ENCODE data around the gene ADAMTS10.
A peak's percentile ranks its signal among the peaks of the same experiment; 100 is the strongest.
"Not testable (repeated sequence)": the region's sequence is repeated elsewhere in the genome, so short reads cannot be mapped to it uniquely, and the experiment has no call there.

ADAMTS10 gene

DNA sequence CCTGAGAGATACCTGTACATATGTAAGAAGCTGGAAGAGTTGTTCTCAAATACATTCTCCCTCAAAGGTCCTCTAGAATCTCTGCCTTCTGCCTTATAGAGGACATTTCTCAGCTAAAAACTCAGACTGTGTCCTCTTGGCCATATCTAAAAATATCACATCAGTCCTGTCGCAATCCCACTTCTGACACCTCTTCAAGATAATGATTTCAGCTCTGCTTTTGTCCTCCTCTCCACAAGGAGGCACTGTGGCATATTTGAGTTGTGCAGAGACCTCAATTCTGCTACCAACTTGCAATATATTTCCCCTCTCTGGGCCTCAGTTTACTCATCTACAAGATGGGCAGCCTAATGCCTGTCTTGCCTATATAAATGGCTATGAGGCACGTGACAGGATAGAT lies 16.6 kb downstream of the ADAMTS10 start:
- DNase-seq (ENCODE audit: low spot score): no peak

DNA sequence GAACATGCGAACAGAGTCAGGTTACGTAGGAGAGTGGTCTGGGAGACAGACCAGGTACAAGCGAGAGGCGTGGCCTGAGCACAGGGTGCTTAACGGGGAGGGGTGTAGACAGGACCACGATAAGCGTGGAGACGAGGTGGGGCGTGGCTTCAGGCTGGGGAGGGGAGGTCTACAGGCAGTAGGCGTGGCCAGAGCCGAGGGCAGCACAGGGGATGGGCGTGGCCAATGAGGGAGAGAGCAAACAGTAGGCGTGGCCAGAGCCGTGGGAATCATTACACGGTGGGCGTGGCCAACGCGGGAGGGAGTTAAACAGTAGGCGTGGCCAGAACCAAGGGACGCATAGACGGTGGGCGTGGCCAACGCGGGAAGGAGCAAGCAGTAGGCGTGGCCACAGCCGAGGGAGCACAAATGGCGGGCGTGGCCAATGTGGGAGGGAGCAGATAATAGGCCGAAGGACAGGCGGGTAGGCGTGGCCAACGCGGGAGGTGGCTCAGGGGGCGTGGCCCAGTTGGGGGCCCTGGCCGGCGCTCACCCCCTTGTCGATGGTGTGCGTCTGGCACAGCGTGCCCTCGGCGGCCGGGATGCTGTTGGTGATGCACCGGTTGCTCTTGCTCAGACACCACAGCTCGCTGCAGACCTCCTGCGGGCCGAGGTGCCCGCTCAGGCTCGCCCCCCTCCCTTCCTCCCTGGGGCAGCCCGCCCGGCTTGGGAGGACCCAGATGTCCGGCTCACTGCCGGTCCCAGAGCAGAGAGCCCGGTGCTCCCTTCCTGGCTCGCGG lies 18.1 kb downstream of the ADAMTS10 start:
- DNase-seq (ENCODE audit: low spot score): peak; percentile 100

DNA sequence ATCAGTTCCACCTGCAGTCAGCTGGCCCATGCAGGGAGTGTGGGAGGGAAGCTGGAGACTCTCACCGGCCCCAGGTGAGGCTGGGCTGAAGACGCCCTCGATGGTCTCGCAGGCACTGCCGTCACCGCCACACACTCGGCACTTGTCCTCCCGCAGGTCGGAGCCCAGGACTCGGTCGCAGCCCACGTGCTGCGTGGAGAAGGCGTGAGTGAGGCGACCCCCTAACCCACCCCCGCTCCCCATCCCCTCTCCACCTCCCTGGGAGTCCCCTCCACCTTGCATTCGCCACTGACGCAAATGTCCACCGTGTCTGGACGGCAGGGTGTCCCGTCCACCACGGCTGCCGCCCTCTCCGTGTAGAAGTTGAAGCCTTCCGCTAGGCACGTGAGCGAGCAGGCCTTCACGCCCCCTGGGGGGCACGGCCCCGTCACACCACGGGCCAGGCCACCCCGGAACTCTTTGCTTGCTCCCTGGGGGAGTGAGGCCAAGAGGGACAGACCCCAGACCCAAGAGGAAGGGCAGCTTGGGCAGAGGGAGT lies 21.3 kb downstream of the ADAMTS10 start:
- no peak for DNase-seq (ENCODE audit: low spot score)

DNA sequence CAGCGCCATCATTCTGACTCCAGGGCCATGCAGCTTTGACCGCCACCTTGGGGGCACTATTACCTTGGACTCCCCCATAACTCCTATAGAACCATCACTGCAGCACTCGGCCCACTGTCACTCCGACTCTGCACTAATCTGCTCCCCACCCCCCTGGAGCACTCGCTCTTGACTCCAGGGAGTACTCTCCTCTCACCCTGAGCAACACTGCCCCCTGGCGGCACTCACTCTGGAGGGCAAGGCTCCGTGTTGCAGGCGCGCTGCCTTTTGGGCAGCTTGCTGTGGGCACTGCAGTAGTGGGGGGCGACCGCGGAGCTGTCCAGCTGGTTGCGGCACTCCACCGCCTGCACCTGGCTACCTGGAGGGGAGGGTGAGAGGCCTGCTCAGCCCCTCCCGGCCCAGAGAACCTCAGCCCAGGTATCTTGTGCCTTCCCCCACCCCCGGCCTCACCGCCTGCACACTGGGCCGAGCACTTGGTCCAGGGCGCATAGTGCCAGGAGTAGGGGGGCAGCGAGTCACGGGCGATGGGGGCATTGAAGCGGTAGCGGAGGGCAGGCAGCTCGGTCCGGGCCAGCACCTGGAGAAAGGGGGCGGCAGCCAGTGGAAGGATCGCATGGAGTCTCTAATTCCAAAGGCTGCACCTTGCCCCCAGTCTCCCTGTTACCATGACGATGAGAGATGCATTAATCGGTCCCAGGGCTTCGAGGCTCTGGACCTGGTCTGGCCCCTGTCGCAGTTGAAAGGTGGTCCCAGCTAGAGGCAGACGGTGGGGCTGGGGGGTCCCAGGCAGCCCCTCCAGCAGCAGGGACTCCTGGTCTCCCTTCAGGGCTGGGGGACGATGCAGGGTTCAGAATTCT lies 24.4 kb downstream of the ADAMTS10 start:
- DNase-seq (ENCODE audit: low spot score): peak; percentile 85

DNA sequence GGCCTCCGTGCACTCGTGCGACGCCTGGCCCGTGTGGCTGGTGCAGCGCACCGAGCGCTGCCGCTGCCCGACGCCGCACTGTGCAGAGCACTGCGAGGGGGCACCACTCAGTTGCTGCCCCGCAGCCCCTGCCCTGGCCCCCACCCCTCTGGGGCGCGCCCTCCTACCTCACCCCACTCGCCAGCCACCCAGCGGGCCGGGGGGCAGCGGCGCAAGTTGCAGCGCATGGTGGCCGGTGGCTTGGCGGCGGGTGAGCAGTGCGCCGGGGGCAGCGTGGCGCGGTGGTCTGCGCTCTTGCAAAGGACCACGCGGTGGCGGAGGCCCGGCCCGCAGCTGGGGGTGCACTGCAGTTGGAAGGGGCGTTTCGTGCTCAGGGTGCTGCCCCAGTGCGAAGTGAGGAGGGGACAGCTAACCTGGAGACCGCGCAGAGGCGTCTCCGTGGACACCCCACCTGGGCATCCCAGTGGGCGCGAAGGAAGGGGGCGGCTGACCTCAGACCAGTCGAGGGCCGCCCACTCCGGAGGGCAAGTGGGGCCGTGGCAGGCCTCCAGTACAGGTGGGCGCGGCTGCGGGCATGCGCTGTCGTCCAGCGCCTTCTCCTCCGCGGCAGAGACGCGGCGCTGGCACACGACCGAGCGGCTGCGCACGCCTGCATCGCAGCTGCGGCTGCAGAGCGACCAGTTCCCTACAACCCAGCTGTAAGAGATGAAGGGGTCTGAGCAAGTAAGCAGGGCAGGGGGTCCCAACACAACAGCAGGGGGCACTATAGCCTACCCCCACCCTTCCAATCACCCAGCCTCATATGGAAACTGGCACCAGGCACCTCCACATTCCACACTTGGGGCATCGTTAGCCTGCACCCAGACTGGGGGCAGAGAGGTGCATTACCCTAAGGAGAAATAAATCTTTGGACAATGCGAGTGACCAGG lies 25.3 kb downstream of the ADAMTS10 start:
- no peak for DNase-seq (ENCODE audit: low spot score)

DNA sequence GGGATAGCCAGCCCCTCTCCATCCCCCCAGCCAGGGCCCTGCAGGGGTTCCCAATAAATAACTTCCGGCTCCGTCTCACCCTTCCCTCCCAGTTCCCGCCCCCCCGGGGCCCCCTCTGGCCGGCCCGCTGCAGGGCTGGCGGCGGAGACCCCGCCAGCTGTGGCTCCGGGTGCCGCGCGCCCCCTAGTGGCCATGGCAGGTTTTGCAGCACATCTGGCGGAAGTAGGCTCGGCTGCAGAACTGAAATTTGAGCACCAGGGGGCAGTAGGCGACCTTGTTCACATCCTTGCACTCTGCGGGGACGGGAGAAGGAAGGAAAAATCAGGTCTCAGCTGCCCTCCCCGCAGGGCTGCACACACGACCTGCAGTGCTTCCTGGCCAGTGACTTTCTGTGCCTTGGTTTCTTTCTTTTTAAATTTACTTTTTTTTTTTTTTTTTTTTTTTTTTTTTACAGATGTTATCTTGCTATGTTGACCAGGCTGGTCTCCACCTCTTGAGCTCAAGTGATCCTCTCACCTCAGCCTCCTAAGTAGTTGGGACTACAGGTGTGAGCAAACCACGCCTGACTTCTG lies 29.7 kb downstream of the ADAMTS10 start:
- peak; percentile 93 for DNase-seq (ENCODE audit: low spot score)

DNA sequence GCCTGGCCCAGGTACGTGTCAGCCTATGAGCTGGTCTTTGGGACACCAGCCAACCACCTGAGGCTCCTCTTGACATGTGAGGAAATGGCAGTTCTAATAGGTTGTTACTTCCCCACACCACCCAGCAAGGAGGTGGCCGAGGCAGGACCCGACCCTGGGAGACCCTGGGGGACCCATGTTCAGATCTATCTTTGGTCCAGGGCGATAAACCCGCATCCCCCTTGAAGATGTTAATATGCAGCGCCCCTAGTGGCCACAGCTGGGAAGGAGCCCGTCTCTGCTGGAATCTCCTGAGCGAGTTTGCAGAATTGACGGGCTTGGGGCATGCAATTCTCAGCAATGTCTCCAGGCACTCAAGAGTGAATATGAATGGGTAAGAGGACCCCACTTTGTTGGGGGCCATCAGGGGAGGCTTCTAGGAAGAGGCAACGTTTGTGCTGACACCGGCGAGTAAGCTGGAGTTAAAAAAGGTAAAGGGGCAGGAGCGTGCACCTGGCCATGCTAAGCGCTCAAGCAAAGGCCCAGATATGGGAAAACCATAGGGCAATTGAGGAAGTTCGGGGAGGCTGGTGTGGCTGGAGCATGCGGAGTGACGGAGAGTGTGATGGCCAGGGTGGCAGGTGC lies 31.8 kb downstream of the ADAMTS10 start:
- peak; percentile 84 for DNase-seq (ENCODE audit: low spot score)

DNA sequence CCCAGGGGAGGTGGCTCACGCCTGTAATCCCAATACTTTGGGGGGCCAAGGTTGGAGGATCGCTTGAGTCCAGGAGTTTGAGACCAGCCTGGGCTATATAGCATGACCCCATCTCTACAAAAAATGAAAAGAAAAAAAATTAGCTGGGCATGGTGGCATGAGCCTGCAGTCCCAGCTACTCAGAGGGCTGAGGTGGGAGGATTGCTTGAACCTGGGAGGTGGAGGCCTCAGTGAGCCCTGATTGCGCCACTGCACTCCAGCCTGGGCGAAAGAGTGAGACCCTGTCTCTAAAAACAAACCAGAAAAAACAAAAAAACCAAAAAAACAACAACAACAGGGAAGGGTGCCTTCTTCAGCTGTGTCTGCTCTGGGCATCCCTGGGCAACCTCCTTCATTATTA lies 32.8 kb downstream of the ADAMTS10 start:
- DNase-seq (ENCODE audit: low spot score): no peak

DNA sequence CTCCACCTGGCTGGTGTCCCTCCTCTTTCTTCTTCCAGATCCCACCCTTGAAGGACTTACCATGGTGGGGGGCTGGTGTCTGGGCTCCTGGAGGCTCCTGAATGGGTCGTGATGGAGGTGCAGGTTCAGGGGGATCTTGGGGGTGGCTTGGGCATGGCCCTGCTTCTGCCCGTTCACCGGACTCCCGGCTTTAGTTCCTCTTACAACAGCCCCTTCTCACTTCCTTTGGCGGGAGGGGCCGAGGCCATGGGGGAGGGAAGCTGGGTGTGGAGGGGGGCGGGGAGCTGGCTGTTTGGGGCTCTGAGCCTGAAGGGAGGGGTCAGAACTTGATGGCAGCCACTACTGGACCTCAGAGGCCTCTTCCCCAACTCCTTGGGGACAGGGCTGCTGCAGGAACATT lies 33.3 kb downstream of the ADAMTS10 start, which contains the start of gene MYO1F:
TSS of gene MYO1F (minus strand) at position 196 of the 400 bp plus-strand sequence. CDS start at position 63, 133 bp downstream.
- DNase-seq (ENCODE audit: low spot score): no peak

DNA sequence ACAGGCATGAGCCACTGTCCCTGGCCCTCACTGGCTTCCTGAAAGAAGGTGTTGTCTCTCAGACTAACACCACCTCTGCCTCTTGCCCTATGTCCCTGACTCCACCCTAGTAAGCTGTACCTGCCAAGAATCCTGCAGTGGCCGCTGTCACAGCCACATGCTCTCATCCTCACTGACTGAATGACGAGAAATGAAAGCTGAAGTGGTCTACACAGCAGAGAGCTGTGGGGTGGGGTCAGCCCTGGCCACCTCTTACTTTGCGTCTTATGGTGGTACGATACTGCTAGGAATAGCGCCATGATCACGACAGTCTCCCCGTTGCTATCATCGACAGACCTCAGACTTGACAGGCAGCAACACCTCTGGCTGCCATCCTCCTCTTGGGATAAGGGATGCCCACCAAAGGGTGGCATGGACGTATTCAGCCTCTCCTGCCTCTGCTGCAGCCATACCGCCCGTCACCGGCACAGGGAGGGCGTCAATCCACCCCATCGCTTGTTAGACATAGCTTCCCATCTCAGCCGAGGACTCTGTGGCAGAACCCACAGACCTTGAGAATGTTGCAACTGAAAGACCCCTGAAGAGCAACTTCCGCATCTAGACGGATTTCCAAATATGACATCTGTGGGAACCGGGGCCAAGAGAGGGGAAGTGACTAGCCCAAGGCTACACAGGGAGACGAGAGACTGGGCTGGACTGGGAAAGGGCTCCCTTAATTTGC lies 34.1 kb downstream of the ADAMTS10 start:
- no peak for DNase-seq (ENCODE audit: low spot score)

DNA sequence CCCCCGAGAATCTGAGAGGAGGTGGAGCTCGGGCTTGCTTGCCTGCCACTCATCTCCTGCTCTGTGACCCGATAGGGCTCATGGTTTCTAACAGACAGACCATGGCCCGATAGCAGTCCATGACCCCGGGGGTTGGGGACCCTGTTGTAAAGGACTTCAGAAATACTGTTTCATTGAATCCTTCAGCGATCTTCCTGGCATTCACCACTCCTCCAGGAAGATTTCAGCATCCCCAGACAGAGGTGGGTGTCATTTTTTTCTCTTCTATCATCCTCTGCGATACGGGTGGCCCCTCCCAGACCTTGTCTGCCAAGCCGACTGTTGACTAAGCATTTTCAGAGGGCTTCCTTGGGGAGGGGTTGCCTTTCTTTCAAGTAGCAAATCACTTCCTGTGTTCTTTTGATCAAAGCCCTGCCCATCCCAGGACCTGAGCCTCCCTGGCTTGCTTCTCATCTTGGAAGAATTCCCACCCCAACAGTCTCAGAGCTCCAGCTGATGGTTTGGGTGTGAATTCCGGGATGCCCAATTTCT lies 35.0 kb downstream of the ADAMTS10 start:
- no peak for DNase-seq (ENCODE audit: low spot score)

DNA sequence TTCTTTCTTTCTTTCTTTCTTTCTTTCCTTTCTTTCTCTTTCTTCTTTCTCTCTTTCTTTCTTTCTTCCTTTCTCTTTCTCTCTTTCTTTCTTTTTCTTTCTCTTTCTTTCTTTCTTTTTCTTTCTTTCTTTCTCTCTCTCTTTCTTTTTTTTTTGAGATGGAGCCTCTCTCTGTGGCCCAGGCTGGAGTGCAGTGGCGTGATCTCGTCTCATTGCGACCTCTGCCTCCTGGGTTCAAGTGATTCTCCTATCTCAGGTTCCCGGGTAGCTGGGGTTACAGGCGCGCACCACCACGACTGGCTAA lies 35.9 kb downstream of the ADAMTS10 start:
- DNase-seq (ENCODE audit: low spot score): not testable (repeated sequence)

DNA sequence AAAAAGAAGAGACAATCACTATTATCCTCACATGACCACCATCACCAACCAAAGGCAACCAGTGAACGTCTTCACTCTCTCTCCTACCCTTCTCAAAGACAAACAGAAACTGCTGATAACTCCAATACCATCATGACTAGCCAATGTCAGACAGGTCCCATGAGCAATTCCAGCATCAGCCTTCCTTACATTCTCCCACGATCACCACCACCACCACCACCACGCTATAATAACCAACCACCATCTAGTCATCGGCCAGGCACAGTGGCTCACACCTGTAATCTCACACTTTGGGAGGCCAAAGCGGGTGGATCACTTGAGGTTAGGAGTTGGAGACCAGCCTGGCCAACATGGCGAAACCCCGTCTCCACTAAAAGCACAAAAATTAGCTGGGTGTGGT lies 37.2 kb downstream of the ADAMTS10 start:
- no peak for DNase-seq (ENCODE audit: low spot score)

DNA sequence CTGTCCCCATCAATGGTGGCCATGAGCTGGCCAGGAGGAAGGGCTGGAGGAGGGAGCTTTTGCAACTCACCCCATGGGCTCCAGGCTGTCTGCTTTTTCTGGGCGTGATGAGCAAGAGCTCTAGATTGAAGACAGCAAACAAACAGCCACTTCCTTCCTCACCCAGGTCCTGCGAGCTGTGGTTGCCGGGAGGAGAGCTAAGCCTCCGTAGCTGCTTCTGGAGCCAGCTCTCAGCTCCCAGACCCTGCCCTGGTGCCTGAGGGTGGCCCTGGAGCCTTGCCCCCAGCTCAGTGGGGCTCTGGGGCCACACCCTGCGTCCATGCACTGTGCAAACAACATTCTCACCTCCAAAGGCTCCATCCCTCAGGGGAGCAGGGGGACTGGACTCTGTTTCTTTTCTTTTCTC lies 39.5 kb downstream of the ADAMTS10 start:
- no peak for DNase-seq (ENCODE audit: low spot score)

DNA sequence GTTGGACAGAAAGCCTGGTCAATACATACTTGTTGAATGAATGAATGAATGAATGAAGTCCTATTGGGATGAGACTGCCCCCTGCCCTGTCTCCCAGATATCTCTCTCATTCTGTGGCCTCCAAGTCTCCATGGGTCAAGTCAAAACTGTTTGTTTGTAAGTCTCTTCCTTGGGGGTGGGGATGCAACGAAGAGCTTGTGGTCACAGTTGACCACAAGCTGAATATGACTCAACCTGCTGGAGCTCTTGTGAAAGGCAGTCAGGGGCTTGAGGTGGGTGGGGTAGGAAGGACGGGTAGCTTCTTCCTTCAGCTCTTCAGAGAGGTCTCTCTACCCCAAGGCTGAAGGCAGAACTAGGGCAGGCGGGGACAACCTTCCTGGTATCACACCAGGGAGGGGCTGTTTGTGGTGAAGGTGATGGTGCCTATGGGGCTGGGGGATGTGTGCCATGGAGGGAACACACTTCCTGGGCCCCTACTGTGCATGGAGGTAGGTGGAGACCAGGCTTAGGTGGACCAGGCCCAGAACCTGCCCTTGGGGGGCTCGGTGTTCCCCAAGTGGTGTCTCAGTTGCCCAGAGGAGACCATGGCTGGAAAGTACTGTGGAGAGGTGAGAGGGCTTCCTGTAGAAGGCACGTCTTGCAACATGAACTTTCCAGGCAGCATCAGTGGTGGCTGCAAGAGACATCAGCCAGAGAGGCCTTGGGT lies 41.3 kb downstream of the ADAMTS10 start:
- no peak for DNase-seq (ENCODE audit: low spot score)

DNA sequence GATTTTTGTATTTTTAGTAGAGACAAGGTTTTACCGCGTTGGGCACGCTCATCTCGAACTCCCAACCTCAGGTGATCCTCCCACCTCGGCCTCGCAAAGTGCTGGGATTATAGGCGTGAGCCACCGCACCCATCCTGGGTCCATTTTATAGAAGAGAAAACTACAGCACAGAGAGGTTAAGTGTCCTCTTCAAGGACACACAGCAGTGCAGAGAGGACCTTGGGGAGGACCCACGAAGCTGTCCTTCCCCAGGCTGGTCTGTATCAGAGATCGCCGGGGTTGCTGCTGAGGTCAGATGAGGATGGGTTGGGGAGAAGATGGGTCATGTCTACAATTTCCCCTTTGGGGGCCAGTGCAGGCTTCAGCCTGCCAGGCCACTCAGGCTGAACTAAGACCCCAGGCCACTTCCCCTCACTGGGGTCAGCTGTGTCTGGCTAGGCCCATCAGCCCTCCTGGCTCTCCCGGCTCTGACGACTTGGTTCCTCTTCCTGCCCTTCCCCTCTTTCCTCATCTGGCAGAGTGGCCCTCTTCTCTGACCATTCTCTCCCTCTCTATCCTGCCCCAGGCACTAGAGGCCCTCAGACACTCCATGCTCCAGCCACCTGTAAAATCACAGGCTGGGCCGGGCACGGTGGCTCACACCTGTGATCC lies 42.9 kb downstream of the ADAMTS10 start:
- no peak for DNase-seq (ENCODE audit: low spot score)

DNA sequence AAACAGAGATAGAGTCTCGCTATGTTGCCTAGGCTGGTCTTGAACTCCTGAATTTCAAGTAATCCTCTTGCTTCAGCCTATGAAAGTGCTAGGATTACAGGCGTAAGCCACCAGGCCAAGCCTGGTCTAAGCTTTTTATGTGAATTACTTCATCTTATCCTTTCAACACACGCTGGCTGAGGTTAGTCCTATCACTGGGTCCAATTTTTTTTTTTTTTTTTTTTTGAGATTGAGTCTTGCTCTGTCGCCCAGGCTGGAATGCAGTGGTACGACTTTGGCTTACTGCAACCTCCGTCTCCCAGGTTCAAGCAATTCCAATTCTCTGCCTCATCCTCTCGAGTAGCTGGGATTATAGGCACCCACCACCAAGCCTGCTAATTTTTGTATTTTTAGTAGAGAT lies 43.7 kb downstream of the ADAMTS10 start:
- DNase-seq (ENCODE audit: low spot score): no peak

DNA sequence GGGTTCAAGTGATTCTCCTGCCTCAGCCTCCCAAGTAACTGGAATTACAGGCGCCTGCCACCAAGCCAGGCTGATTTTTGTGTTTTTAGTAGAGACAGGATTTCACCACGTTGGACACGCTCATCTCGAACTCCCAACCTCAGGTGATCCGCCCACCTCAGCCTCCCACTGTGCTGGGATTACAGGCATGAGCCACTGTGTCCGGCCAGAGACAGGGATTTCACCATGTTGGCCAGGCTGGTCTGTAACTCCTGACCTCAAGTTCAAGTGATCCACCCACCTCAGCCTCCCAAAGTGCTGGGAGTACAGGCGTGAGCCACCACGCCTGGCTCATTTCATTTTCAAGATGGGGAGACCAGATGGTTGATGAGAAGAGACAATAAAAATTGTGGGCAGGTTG lies 45.6 kb downstream of the ADAMTS10 start:
- not testable (repeated sequence) for DNase-seq (ENCODE audit: low spot score)

Data from ecto neural progenitor cell (in vitro differentiated cells).